Body of pancreas (tissue), 4 donors: ENCODE data around the gene RNU7-1.

ENCODE experiments used
- CTCF ChIP-seq, 7 experiments: fragments of 450-650 bp in 4 of 7; fragments of 200-600 bp in 3 of 7; sonication (generic) in 3 of 7; IDR thresholded peaks; one replicate each; pipeline ENCODE4 v1.5.1; 2016 to 2019; ENCODE audit warnings: antibody characterized with exemption in 7 of 7
- POLR2A ChIP-seq, 3 donors: fragments of 450-650 bp; IDR thresholded peaks; one replicate each; pipeline ENCODE4 v1.6.1; 2016; ENCODE audit warnings: antibody characterized with exemption in 3 of 3, mild to moderate bottlenecking in 2 of 3

DNA sequence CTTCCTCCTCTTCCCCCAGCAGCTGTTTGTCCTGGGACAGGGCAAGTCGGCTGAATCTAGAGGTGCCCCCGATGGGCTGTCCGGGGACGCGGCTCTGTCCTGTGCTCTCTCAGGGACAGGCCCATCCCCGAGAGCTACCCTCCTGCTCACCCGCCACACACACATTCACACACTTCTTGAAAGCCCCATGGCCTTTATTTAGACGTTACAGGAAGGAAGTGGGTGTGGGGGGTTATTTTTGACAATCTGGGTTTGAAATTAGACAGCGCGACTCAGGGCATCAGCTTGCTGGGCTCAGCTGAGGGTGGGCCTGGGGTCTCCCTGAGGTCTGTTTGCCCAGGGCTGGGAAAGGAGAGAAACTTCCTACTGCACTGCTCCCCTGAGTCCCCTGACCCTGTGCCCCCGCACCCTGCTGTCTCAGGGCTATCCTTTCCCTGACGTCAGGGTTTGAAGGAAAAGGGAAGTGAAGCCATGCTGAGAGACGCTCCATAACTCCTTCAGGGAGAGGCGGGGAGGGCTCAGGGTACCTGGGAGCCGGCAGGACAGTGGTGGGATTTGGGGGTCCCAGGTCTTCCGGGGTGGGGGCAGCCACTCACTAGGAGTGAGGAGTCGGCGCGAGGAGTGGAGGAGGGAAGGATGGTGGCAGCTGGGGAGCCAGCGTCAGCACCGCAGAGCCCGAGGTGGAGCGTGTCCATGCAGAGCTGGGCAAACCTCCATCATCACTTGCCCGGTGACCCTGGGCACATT lies 15.6 kb downstream of the RNU7-1 start:
- no peak for TF ChIP-seq CTCF (IDR thresholded peaks at IDR 0.05)
- no peak for TF ChIP-seq POLR2A (IDR thresholded peaks at IDR 0.05)
